ENCODE results near the gene COMMD7.
"Not testable (repeated sequence)": the region's sequence is repeated elsewhere in the genome, so short reads cannot be mapped to it uniquely, and the experiment has no call there.

COMMD7 gene

GRCh38 chr20:32767418-32768198 lies 24.3 kb upstream of the COMMD7 start:
- DNase-seq (ENCODE audit: low read depth) = no peak
- no peak overlapping the region for H3K4me3 ChIP-seq (ENCODE audit: control insufficient read depth, low read depth, low read length)
- TF ChIP-seq, protein P1, sequence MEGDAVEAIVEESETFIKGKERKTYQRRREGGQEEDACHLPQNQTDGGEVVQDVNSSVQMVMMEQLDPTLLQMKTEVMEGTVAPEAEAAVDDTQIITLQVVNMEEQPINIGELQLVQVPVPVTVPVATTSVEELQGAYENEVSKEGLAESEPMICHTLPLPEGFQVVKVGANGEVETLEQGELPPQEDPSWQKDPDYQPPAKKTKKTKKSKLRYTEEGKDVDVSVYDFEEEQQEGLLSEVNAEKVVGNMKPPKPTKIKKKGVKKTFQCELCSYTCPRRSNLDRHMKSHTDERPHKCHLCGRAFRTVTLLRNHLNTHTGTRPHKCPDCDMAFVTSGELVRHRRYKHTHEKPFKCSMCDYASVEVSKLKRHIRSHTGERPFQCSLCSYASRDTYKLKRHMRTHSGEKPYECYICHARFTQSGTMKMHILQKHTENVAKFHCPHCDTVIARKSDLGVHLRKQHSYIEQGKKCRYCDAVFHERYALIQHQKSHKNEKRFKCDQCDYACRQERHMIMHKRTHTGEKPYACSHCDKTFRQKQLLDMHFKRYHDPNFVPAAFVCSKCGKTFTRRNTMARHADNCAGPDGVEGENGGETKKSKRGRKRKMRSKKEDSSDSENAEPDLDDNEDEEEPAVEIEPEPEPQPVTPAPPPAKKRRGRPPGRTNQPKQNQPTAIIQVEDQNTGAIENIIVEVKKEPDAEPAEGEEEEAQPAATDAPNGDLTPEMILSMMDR (conservative IDR thresholded peaks at IDR 0.05; ENCODE audit: control insufficient read depth, insufficient read depth, low read depth, low read length) = no peak

- peak; percentile 21 for DNase-seq (ENCODE audit: low read depth)
- H3K4me3 ChIP-seq (ENCODE audit: control insufficient read depth, low read depth, low read length) = not testable (repeated sequence)
Observed at GRCh38 chr20:32765230-32765875, 22.1 kb upstream of the COMMD7 start.

GRCh38 chr20:32764005-32764960 lies 21.0 kb upstream of the COMMD7 start:
- H3K4me3 ChIP-seq (ENCODE audit: control insufficient read depth, low read depth, low read length) = no peak overlapping the region
- TF ChIP-seq, protein P1 (conservative IDR thresholded peaks at IDR 0.05; ENCODE audit: control insufficient read depth, insufficient read depth, low read depth, low read length) = no peak
- no peak for DNase-seq (ENCODE audit: low read depth)

GRCh38 chr20:32763202-32764004 lies 20.1 kb upstream of the COMMD7 start:
- TF ChIP-seq, protein P1 (conservative IDR thresholded peaks at IDR 0.05; ENCODE audit: control insufficient read depth, insufficient read depth, low read depth, low read length) = no peak
- DNase-seq (ENCODE audit: low read depth) = no peak
- peak overlapping the region; percentile 76 for H3K4me3 ChIP-seq (ENCODE audit: control insufficient read depth, low read depth, low read length)

DNA sequence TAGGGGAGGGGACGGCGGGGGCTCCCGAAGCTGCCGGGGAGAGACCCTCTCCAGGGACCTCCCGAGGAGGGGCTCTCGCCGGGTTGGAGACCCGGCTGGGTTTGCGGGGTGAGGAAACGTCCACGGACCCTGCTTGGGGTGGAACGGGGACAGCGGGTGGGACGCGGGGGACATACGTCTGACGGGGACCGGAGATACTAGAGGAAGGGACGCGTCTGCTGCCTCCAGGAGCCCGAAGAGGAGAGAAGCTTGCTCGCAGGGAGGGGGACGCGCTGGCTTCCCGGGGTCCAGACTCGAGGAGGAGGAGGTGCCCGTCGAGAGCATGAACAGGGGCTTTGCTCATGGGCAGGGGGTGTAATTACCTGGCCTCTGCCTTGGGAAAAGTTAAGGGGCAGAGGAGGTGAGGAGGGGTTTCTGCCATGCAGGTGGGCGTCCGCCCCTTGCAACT lies 19.5 kb upstream of the COMMD7 start:
- peak overlapping the region; percentile 76 for H3K4me3 ChIP-seq (ENCODE audit: control insufficient read depth, low read depth, low read length)
- DNase-seq (ENCODE audit: low read depth) = no peak
- TF ChIP-seq, protein P1 (conservative IDR thresholded peaks at IDR 0.05; ENCODE audit: control insufficient read depth, insufficient read depth, low read depth, low read length) = no peak

DNA sequence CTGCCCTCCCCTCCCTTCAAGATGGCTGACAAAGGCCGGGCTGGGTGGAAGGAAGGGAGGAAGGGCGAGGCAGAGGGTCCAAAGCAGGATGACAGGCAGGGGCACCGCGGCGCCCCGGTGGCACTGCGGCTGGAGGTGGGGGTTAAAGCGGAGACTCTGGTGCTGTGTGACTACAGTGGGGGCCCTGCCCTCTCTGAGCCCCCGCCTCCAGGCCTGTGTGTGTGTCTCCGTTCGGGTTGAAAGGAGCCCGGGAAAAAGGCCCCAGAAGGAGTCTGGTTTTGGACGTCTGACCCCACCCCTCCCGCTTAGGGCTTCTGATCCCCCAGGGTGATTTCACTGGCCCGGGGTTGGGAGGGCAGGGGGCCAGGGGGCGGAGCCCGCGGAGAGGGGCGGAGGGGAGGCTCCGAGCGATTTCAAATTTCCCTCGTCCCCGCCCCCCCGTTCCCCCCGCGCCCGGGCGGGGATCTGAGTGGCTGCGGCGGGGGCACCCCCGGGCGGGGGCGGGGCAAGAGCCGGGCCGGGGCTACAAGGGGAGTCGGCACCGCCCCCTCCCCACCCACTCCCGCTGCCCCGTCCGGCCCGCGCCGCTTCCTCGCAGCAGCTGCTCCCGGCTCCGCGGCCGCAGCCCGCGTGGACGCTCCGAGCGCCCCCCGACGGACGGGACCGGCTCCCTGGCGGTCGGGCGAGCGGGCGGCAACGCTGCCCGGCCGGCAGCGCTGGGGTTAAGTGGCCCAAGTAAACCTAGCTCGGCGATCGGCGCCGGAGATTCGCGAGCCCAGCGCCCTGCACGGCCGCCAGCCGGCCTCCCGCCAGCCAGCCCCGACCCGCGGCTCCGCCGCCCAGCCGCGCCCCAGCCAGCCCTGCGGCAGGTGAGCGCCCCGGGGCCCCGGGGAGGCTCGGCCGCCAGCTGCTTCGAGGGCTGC lies 18.8 kb upstream of the COMMD7 start, which contains the start of gene DNMT3B:
DNMT3B (plus strand) TSS at position 555 of the 923 bp plus-strand sequence. CDS start 17,939 bp downstream, outside the sequence.
- peak within 1 kb of the TSS; percentile 76 for H3K4me3 ChIP-seq (ENCODE audit: control insufficient read depth, low read depth, low read length)
- DNase-seq (ENCODE audit: low read depth) = peak; percentile 72
- TF ChIP-seq, protein P1 (conservative IDR thresholded peaks at IDR 0.05; ENCODE audit: control insufficient read depth, insufficient read depth, low read depth, low read length) = no peak
